RWPE2 (cell line): ENCODE data around the gene USH2A.

ENCODE experiments used
- ATAC-seq: fragments of 200-7000 bp; cut with Tn5 transposase; 3 replicates; pipeline ENCODE4 v1.9.1; 2021; ENCODE audit warnings: low read depth
- DNase-seq: peaks from one replicate; pipeline ENCODE4 v3.0.0-alpha.2; 2020; ENCODE audit warnings: low spot score
- H3K27ac ChIP-seq: fragments of 450-650 bp; 2 replicates; pipeline ENCODE4 v1.5.1; 2017; ENCODE audit warnings: mild to moderate bottlenecking; ENCODE audit not compliant: poor library complexity, severe bottlenecking
- H3K27me3 ChIP-seq: fragments of 250-450 bp; sonication (Bioruptor Pico); 2 replicates; pipeline ENCODE4 v1.5.1; 2021; ENCODE audit warnings: mild to moderate bottlenecking, moderate library complexity; ENCODE audit not compliant: insufficient read depth, poor library complexity, severe bottlenecking
- H3K36me3 ChIP-seq: fragments of 250-450 bp; sonication (Bioruptor Pico); 2 replicates; pipeline ENCODE4 v1.5.1; 2020; ENCODE audit warnings: low read depth, mild to moderate bottlenecking, moderate library complexity
- H3K4me1 ChIP-seq: fragments of 250-450 bp; sonication (Bioruptor Pico); 2 replicates; pipeline ENCODE4 v1.5.1; 2021; ENCODE audit warnings: mild to moderate bottlenecking, moderate library complexity; ENCODE audit not compliant: insufficient read depth, poor library complexity, severe bottlenecking
- H3K4me3 ChIP-seq: fragments of 250-450 bp; sonication (Bioruptor Pico); 2 replicates; pipeline ENCODE4 v1.5.1; 2021; ENCODE audit warnings: mild to moderate bottlenecking, moderate library complexity; ENCODE audit not compliant: severe bottlenecking
- H3K9me3 ChIP-seq: fragments of 250-450 bp; sonication (Bioruptor Pico); 2 replicates; pipeline ENCODE4 v1.5.1; 2021; ENCODE audit warnings: mild to moderate bottlenecking, moderate library complexity; ENCODE audit not compliant: severe bottlenecking
- CTCF ChIP-seq: fragments of 450-650 bp; IDR thresholded peaks from one replicate; pipeline ENCODE4 v1.5.1; 2017; ENCODE audit warnings: mild to moderate bottlenecking, moderate library complexity; ENCODE audit not compliant: poor library complexity, severe bottlenecking

The USH2A gene

GRCh38 chr1:216331211-216331610, 92.0 kb downstream of the USH2A start:
- H3K9me3 ChIP-seq = no peaks in the 10 kb centered on the region
- H3K4me1 ChIP-seq = peaks cover 5% of the 10 kb centered on the region
- peak overlapping the region; percentile 6 for H3K27ac ChIP-seq
- no peaks in the 10 kb centered on the region for H3K36me3 ChIP-seq
- H3K27me3 ChIP-seq = no peaks in the 10 kb centered on the region
- TF ChIP-seq CTCF = no peak
- no peak for DNase-seq
- no peak for ATAC-seq
- no peak overlapping the region for H3K4me3 ChIP-seq

GRCh38 chr1:216330262-216330661, 93.0 kb downstream of the USH2A start:
- no peaks in the 10 kb centered on the region for H3K9me3 ChIP-seq
- peaks cover 10% of the 10 kb centered on the region for H3K4me1 ChIP-seq
- DNase-seq (no peak), ATAC-seq (no peak; the same call in 2 of the 3 replicates)
- TF ChIP-seq CTCF = no peak
- H3K4me3 ChIP-seq = no peak overlapping the region
- no peaks in the 10 kb centered on the region for H3K27me3 ChIP-seq
- no peaks in the 10 kb centered on the region for H3K36me3 ChIP-seq
- H3K27ac ChIP-seq = peak overlapping the region; percentile 6

- Histone ChIP-seq H3K4me1 (peaks cover 10% of the 10 kb centered on the region), H3K36me3 (no peaks in the 10 kb centered on the region), H3K27me3 (no peaks in the 10 kb centered on the region), H3K4me3 (no peak overlapping the region), H3K9me3 (no peaks in the 10 kb centered on the region), H3K27ac (peak overlapping the region; percentile 36)
- ATAC-seq (peak; percentile 73), DNase-seq (no peak)
- no peak for TF ChIP-seq CTCF
Observed at GRCh38 chr1:216325946-216326345, 97.3 kb downstream of the USH2A start.

- TF ChIP-seq CTCF = no peak
- Histone ChIP-seq H3K9me3 (no peaks in the 10 kb centered on the region), H3K4me1 (peaks cover 10% of the 10 kb centered on the region), H3K4me3 (no peak overlapping the region), H3K36me3 (no peaks in the 10 kb centered on the region), H3K27ac (peak overlapping the region; percentile 36), H3K27me3 (no peaks in the 10 kb centered on the region)
- ATAC-seq = no peak
- no peak for DNase-seq
Observed at GRCh38 chr1:216325336-216325735, 97.9 kb downstream of the USH2A start.

- H3K27me3 ChIP-seq = no peaks in the 10 kb centered on the region
- H3K36me3 ChIP-seq = no peaks in the 10 kb centered on the region
- H3K9me3 ChIP-seq = no peaks in the 10 kb centered on the region
- no peak for TF ChIP-seq CTCF
- peaks cover 10% of the 10 kb centered on the region for H3K4me1 ChIP-seq
- no peak overlapping the region for H3K4me3 ChIP-seq
- ATAC-seq = no peak
- no peak overlapping the region for H3K27ac ChIP-seq
- DNase-seq = no peak
Observed at GRCh38 chr1:216323344-216323743, 99.9 kb downstream of the USH2A start.
